ENCODE data around the gene SNRK. TPM values are rescaled to one million over a fixed set of nuclear protein-coding genes. Genes with fewer than 3 reads are reported as not detected.

Gene SNRK
- total RNA-seq, 4 donors from 2014 or later: 30.7 to 50.4 (median 45.8) TPM

- intact Hi-C loops (cut with DNase I): no loop called here
- no peaks in the 10 kb centered on the region for H3K9me3 ChIP-seq
- H3K4me1 ChIP-seq: peaks cover 42 to 77% (median 58%) of the 10 kb centered on the region in 4 donors
- H3K27me3 ChIP-seq: no peaks in the 10 kb centered on the region
- H3K27ac ChIP-seq (replicated peaks in 1 of 4): peak overlapping the region; percentile 5 to 56 (median 51)
- no peak overlapping the region for H3K4me3 ChIP-seq
- DNase-seq (ENCODE audit: extremely low spot score): no peak
- 24% methylated on average over 3 of the region's 3 CpGs for WGBS
- no peaks in the 10 kb centered on the region for H3K36me3 ChIP-seq
- TF ChIP-seq EP300 (IDR thresholded peaks at IDR 0.05): no peak
- TF ChIP-seq, protein P1, sequence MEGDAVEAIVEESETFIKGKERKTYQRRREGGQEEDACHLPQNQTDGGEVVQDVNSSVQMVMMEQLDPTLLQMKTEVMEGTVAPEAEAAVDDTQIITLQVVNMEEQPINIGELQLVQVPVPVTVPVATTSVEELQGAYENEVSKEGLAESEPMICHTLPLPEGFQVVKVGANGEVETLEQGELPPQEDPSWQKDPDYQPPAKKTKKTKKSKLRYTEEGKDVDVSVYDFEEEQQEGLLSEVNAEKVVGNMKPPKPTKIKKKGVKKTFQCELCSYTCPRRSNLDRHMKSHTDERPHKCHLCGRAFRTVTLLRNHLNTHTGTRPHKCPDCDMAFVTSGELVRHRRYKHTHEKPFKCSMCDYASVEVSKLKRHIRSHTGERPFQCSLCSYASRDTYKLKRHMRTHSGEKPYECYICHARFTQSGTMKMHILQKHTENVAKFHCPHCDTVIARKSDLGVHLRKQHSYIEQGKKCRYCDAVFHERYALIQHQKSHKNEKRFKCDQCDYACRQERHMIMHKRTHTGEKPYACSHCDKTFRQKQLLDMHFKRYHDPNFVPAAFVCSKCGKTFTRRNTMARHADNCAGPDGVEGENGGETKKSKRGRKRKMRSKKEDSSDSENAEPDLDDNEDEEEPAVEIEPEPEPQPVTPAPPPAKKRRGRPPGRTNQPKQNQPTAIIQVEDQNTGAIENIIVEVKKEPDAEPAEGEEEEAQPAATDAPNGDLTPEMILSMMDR (IDR thresholded peaks at IDR 0.05): no peak
- no peak for TF ChIP-seq POLR2A (IDR thresholded peaks at IDR 0.05; ENCODE audit: low read depth)
- TF ChIP-seq POLR2AphosphoS5 (IDR thresholded peaks at IDR 0.05): no peak
Measured at GRCh38 chr3:43326891-43327581, 40.7 kb downstream of the SNRK start.

DNA sequence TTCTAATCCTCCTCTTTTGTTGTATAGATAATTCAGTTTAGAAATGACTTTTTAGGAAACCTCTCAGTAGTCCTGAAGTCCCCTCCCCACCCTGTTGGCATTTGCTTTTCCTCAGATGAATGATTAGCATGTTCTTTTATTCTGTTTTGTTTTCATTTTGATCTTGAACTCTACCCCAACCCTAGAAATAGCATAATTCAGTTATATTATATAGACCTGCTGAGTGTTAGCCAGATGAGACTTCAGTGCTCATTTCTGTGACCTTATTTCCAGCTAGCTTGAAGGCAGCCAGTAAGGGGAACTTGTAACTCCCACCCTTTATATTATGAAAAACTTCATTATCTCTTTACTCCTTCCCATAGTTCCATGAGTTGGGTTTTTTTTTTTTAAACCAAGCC, 41.2 kb downstream of the SNRK start:
- Histone ChIP-seq H3K27ac (replicated peaks in 1 of 4) (peak overlapping the region; percentile 5 to 56 (median 51)), H3K4me1 (peaks cover 42 to 77% (median 59%) of the 10 kb centered on the region in 4 donors), H3K9me3 (no peaks in the 10 kb centered on the region), H3K27me3 (no peaks in the 10 kb centered on the region), H3K4me3 (no peak overlapping the region), H3K36me3 (peaks cover 0 to 4% (median 2%) of the 10 kb centered on the region in 4 donors)
- intact Hi-C loops (cut with DNase I): no loop called here
- DNase-seq (ENCODE audit: extremely low spot score): no peak
- TF ChIP-seq, protein P1 (IDR thresholded peaks at IDR 0.05): no peak
- no peak for TF ChIP-seq EP300 (IDR thresholded peaks at IDR 0.05)
- no peak for TF ChIP-seq POLR2AphosphoS5 (IDR thresholded peaks at IDR 0.05)
- no peak for TF ChIP-seq POLR2A (IDR thresholded peaks at IDR 0.05; ENCODE audit: low read depth)

GRCh38 chr3:43328653-43329052, 42.3 kb downstream of the SNRK start:
- no peak overlapping the region for H3K4me3 ChIP-seq
- TF ChIP-seq EP300 (IDR thresholded peaks at IDR 0.05) (no peak), POLR2A (IDR thresholded peaks at IDR 0.05; ENCODE audit: low read depth) (no peak), POLR2AphosphoS5 (IDR thresholded peaks at IDR 0.05) (no peak)
- TF ChIP-seq, protein P1 (IDR thresholded peaks at IDR 0.05): no peak
- intact Hi-C loops (cut with DNase I): no loop called here
- H3K36me3 ChIP-seq: peaks cover 0 to 15% (median 9%) of the 10 kb centered on the region in 4 donors
- H3K27me3 ChIP-seq: no peaks in the 10 kb centered on the region
- H3K9me3 ChIP-seq: no peaks in the 10 kb centered on the region
- peaks cover 42 to 75% (median 60%) of the 10 kb centered on the region in 4 donors for H3K4me1 ChIP-seq
- peak overlapping the region in 1 of 4 donors; percentile 5 for H3K27ac ChIP-seq (replicated peaks in 1 of 4)
- no peak for DNase-seq (ENCODE audit: extremely low spot score)

DNA sequence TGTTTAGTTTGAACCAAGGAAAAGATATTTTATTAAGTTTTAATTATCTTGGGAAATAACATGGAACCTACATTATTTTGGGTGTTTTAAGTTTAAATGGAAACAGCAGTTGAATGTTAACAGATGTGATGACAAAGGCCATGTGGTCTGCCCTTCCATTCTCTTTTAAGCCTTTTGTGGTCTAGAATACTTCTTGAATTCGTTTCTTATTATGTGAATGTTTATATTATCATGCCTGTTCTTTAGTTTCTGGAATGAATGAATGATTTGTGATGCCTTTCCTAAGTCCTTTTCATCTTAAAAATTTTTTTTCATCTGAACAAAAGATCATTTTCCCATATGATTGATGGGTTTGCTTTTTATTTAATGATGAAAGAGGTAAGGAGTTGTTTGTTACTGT, 44.6 kb downstream of the SNRK start:
- intact Hi-C loops (cut with DNase I): no loop called here
- H3K4me1 ChIP-seq: peaks cover 28 to 51% (median 39%) of the 10 kb centered on the region in 4 donors

More for the DNA sequence above, 44.6 kb downstream of the SNRK start:
- H3K27me3 ChIP-seq: no peaks in the 10 kb centered on the region
- H3K27ac ChIP-seq (replicated peaks in 1 of 4): no peak overlapping the region
- peaks cover 0 to 10% (median 6%) of the 10 kb centered on the region in 4 donors for H3K9me3 ChIP-seq
- no peak for DNase-seq (ENCODE audit: extremely low spot score)
- 17% methylated on average over 1 of the region's 1 CpG for WGBS
- TF ChIP-seq POLR2AphosphoS5 (IDR thresholded peaks at IDR 0.05) (no peak), POLR2A (IDR thresholded peaks at IDR 0.05; ENCODE audit: low read depth) (no peak), EP300 (IDR thresholded peaks at IDR 0.05) (no peak)
- TF ChIP-seq, protein P1 (IDR thresholded peaks at IDR 0.05): no peak
- peaks cover 0 to 38% (median 29%) of the 10 kb centered on the region in 4 donors for H3K36me3 ChIP-seq
- H3K4me3 ChIP-seq: no peak overlapping the region

Data from esophagus muscularis mucosa (tissue), 4 donors.